Measurements from ENCODE around the gene SLC29A3. TPM values are rescaled to one million over a fixed set of nuclear protein-coding genes. Genes with fewer than 3 reads are reported as not detected.
A peak's percentile ranks its signal among the peaks of the same experiment; 100 is the strongest.

SLC29A3 gene
- total RNA-seq, 1 donor from 2014 or later = 5.3 TPM

GRCh38 chr10:71395621-71396020, 76.6 kb downstream of the SLC29A3 start:
- no peak for TF ChIP-seq CTCF (conservative IDR thresholded peaks at IDR 0.05)
- Mint-ChIP-seq H3K36me3 (ENCODE audit: low read depth) (no peaks in the 10 kb centered on the region), H3K4me3 (peak overlapping the region; percentile 63), H3K27me3 (ENCODE audit: low read depth) (peaks cover 64% of the 10 kb centered on the region), H3K4me1 (peaks cover 10% of the 10 kb centered on the region), H3K9me3 (no peaks in the 10 kb centered on the region), H3K27ac (ENCODE audit: unreplicated experiment) (no peak overlapping the region)
- no peak for DNase-seq (ENCODE audit: low read depth, low spot score)

DNA sequence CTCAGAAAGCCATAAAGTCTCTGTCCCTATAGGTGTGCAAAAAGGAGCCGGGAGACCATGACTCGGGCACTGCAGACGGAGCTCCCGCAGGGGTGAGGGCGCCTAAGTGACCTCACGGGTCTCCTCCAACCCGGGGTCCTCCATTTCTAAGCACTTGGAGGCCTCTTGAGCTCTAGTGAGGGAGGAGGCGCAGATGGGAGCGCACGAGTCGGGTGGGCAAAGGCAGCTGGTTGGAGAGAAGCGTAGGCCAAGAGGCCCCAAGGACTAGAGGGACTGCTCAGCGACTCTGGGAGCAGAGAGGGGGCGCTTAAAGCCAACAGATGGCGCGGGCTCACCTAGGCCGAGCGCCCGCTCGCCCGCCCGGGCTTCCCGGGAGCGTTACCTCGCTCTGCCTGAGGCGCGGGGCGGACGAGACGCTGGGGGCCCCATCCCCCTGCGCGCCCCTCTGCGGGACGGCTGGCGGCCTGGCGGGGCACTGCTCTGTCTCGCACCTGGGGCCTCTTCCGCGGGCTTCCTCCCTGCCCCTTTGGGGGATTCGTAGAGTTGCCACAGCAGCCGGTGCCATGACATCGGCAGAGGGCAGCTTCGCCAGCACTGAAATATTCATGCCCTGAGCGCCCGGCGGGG, 77.1 kb downstream of the SLC29A3 start:
- no peak overlapping the region for H3K27ac Mint-ChIP-seq (ENCODE audit: unreplicated experiment)
- peak overlapping the region; percentile 63 for H3K4me3 Mint-ChIP-seq
- peak; percentile 58 for TF ChIP-seq CTCF (conservative IDR thresholded peaks at IDR 0.05)
- peaks cover 69% of the 10 kb centered on the region for H3K27me3 Mint-ChIP-seq (ENCODE audit: low read depth)
- no peaks in the 10 kb centered on the region for H3K9me3 Mint-ChIP-seq
- peak; percentile 35 for DNase-seq (ENCODE audit: low read depth, low spot score)
- no peaks in the 10 kb centered on the region for H3K36me3 Mint-ChIP-seq (ENCODE audit: low read depth)
- peaks cover 10% of the 10 kb centered on the region for H3K4me1 Mint-ChIP-seq

DNA sequence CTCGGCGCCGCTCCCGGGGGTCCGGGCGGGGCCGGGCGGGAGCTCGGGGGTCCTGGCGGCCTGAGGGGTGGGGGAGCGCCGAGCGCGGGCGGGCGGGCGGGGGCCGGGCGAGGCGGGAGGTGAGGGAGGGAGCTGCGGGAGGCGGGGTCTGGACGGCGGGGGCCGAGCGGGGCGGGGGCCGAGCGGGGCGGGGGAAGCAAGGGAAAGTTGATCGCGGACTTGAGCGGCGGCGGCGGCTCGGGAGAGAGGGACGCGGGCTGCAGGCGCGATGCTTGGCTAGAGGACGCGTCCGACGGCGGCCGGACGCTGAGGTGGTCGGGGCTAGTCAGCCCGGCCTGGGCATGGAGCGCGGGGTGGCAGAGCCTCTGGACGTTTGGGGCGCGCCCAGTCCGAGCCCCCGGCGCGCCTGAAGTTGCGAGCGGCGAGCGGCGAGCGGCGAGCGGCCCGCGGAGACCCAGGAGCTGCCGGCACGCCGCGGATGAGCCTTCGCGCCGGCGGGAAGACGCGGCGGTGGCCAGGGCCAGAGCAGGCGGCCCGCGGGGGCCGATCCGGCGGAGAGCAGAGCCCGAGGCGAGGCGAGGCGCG, 77.7 kb downstream of the SLC29A3 start, which contains the start of gene CDH23:
Gene CDH23 (plus strand): TSS at position 210 of the 585 bp plus-strand sequence. CDS start 42,912 bp downstream, outside the sequence.
- peak; percentile 36 for DNase-seq (ENCODE audit: low read depth, low spot score)
- H3K36me3 Mint-ChIP-seq (ENCODE audit: low read depth) = no peaks in the 10 kb centered on the region
- TF ChIP-seq CTCF (conservative IDR thresholded peaks at IDR 0.05) = no peak
- H3K9me3 Mint-ChIP-seq = no peaks in the 10 kb centered on the region
- peak within 1 kb of the TSS; percentile 63 for H3K4me3 Mint-ChIP-seq
- peaks cover 4% of the 10 kb centered on the region for H3K4me1 Mint-ChIP-seq
- no peak within 1 kb of the TSS for H3K27ac Mint-ChIP-seq (ENCODE audit: unreplicated experiment)
- peaks cover 75% of the 10 kb centered on the region for H3K27me3 Mint-ChIP-seq (ENCODE audit: low read depth)

- peak overlapping the region; percentile 63 for H3K4me3 Mint-ChIP-seq
- no peaks in the 10 kb centered on the region for H3K9me3 Mint-ChIP-seq
- peaks cover 80% of the 10 kb centered on the region for H3K27me3 Mint-ChIP-seq (ENCODE audit: low read depth)
- no peak overlapping the region for H3K27ac Mint-ChIP-seq (ENCODE audit: unreplicated experiment)
- H3K4me1 Mint-ChIP-seq = peaks cover 4% of the 10 kb centered on the region
- DNase-seq (ENCODE audit: low read depth, low spot score) = no peak
- TF ChIP-seq CTCF (conservative IDR thresholded peaks at IDR 0.05) = no peak
- no peaks in the 10 kb centered on the region for H3K36me3 Mint-ChIP-seq (ENCODE audit: low read depth)
Measured at GRCh38 chr10:71397296-71398212, 78.5 kb downstream of the SLC29A3 start.

DNA sequence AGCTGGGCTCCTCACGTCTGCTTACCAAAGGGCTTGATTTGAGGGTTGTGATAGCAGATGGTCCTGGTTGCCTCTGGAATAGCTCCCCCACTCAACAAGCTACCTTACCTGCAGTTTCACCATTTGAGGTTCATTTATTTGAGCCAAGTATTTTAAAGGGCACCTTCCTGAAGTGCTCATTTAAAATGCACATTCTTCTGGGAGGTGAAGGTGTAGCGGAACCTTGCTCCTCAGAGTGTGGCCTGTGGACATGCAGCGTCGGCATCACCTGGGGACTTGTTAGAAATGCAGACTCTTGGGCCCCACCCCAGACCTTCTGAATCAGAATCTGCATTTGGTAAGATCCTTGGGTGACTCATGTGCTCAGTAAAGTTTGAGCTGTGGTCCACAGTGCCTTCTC, 79.9 kb downstream of the SLC29A3 start:
- Mint-ChIP-seq H3K4me3 (peak overlapping the region; percentile 45), H3K9me3 (no peaks in the 10 kb centered on the region), H3K36me3 (ENCODE audit: low read depth) (no peaks in the 10 kb centered on the region), H3K27me3 (ENCODE audit: low read depth) (peaks cover 76% of the 10 kb centered on the region), H3K4me1 (peaks cover 4% of the 10 kb centered on the region), H3K27ac (ENCODE audit: unreplicated experiment) (no peak overlapping the region)
- DNase-seq (ENCODE audit: low read depth, low spot score) = no peak
- no peak for TF ChIP-seq CTCF (conservative IDR thresholded peaks at IDR 0.05)

Measured in neural crest cell (in vitro differentiated cells).